Nucleus accumbens (tissue), 56 donors: ENCODE measurements around the gene THSD7A.
"Not testable (repeated sequence)": the region's sequence is repeated elsewhere in the genome, so short reads cannot be mapped to it uniquely, and the experiment has no call there.

Source experiments
- DNase-seq, 56 donors: peaks; one replicate each; lab custom pipeline; 2025; lab: John Stamatoyannopoulos, UW

THSD7A gene

GRCh38 chr7:11473220-11473619 is 358.8 kb downstream of the THSD7A start:
- no peak for DNase-seq

GRCh38 chr7:11472646-11473045 is 359.4 kb downstream of the THSD7A start:
- no peak for DNase-seq

GRCh38 chr7:11471255-11471654 is 360.7 kb downstream of the THSD7A start:
- no peak for DNase-seq

- DNase-seq: no peak
Observed at GRCh38 chr7:11469028-11469745, 362.8 kb downstream of the THSD7A start.

- no peak for DNase-seq
Observed at GRCh38 chr7:11466517-11467105, 365.4 kb downstream of the THSD7A start.

GRCh38 chr7:11464624-11465023 is 367.4 kb downstream of the THSD7A start:
- no peak for DNase-seq

- no peak for DNase-seq
Observed at GRCh38 chr7:11461946-11462345, 370.1 kb downstream of the THSD7A start.

- DNase-seq: no peak
Observed at GRCh38 chr7:11458736-11459483, 373.1 kb downstream of the THSD7A start.

GRCh38 chr7:11457419-11457818 is 374.6 kb downstream of the THSD7A start:
- DNase-seq: no peak

- no peak for DNase-seq
Observed at GRCh38 chr7:11456574-11456973, 375.4 kb downstream of the THSD7A start.

- DNase-seq: no peak
Observed at GRCh38 chr7:11452476-11452875, 379.5 kb downstream of the THSD7A start.

- DNase-seq: no peak
Observed at GRCh38 chr7:11450281-11450680, 381.7 kb downstream of the THSD7A start.

GRCh38 chr7:11449316-11449715 is 382.7 kb downstream of the THSD7A start:
- no peak for DNase-seq

GRCh38 chr7:11448323-11448722 is 383.7 kb downstream of the THSD7A start:
- DNase-seq: no peak

- no peak for DNase-seq
Observed at GRCh38 chr7:11447106-11447505, 384.9 kb downstream of the THSD7A start.

- not testable (repeated sequence) for DNase-seq
Observed at GRCh38 chr7:11443934-11444333, 388.1 kb downstream of the THSD7A start.

- no peak for DNase-seq
Observed at GRCh38 chr7:11437994-11438393, 394.0 kb downstream of the THSD7A start.

- DNase-seq: no peak
Observed at GRCh38 chr7:11436773-11437524, 395.0 kb downstream of the THSD7A start.

GRCh38 chr7:11436316-11436715 is 395.7 kb downstream of the THSD7A start:
- no peak for DNase-seq

GRCh38 chr7:11434366-11434765 is 397.6 kb downstream of the THSD7A start:
- no peak for DNase-seq

GRCh38 chr7:11430841-11431240 is 401.2 kb downstream of the THSD7A start:
- no peak for DNase-seq
